ENCODE measurements around the gene KLK2. TPM values are rescaled to one million over a fixed set of nuclear protein-coding genes. Genes with fewer than 3 reads are reported as not detected.
A peak's percentile ranks its signal among the peaks of the same experiment; 100 is the strongest.

Gene KLK2
- total RNA-seq, 6 experiments from 2014 or later, result not detected

DNA sequence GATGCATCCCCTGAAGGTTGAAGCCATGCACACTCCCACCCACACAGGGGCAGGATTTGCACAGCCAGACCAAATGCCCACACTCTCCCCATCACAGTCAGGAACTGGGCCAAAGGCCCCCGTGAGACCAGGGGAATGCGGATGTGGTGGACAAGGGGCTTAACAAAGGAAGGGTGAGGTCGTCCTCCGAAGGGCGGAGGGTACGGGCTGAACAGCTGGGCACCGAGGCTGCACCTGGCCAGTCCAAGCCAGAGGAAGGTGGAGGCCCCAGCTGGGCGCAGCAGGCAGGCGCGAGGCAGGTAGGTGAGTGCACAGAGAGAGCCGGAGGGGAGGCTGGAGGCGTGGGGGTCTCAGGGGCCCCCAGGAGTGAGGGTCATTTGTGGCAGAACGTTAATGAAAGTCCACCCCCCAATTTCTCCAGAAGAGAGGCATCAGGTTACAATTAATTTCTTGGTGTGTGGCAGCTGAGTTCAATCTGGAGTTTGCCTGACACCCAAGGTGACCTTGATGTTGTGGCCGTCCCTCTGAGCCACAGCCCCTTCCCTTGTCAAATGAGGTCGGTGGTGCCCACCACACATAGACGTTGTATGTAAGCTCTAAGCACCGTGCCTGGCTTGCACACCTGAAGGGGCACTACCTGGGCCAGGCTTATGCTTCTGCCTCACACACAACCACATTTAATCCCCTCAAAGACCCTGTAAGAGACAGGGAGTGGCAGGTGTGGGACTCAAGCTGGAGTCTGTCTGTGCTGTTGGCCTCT, 42.8 kb upstream of the KLK2 start:
- no peaks in the 10 kb centered on the region for H3K27me3 ChIP-seq

DNA sequence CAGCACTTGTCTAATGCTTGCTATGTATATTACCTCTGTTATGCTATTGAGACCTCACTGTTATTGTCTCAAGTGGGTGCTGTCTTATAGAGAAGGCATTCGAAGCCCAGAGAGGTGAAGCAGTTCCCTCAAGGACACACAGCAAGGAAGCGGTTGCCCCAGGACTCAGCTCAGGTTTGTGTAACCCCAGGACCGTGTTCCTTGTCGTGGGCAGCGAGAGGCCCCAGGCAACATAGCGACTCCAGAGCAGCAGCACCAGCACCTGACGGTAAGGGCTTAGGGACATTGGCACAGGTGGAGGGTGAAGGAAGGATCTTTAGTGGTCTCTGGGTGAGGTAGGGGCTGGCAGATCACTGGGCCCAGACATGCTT, 42.2 kb upstream of the KLK2 start:
- intact Hi-C loops (cut with DNase I), result no loop called here
- Histone ChIP-seq H3K9me3 (no peaks in the 10 kb centered on the region), H3K36me3 (no peaks in the 10 kb centered on the region), H3K27me3 (no peaks in the 10 kb centered on the region), H3K27ac (no peak overlapping the region), H3K4me3 (no peak overlapping the region), H3K4me1 (peaks cover 0 to under 1% (median 0%) of the 10 kb centered on the region in 4 donors)
- no CpG with 5 or more reads among the region's 7 CpGs for WGBS (ENCODE audit: insufficient coverage, low coverage, low lambda C conversion rate, missing lambda C conversion rate)
- TF ChIP-seq CTCF (IDR thresholded peaks at IDR 0.05) (no peak), POLR2A (IDR thresholded peaks at IDR 0.05) (no peak)
- no peak for ATAC-seq
- no peak for DNase-seq

More for the DNA sequence above, 42.8 kb upstream of the KLK2 start:
- 40% methylated on average over 1 of the region's 17 CpGs for WGBS (ENCODE audit: insufficient coverage, low coverage, low lambda C conversion rate, missing lambda C conversion rate)
- H3K36me3 ChIP-seq, result no peaks in the 10 kb centered on the region
- no peak overlapping the region for H3K4me3 ChIP-seq
- DNase-seq (no peak), ATAC-seq (peak in 1 of 4 donors; percentile 6)
- no peak for TF ChIP-seq CTCF (IDR thresholded peaks at IDR 0.05)
- TF ChIP-seq POLR2A (IDR thresholded peaks at IDR 0.05), result no peak
- no peaks in the 10 kb centered on the region for H3K9me3 ChIP-seq
- intact Hi-C loops (cut with DNase I), result no loop called here
- H3K27ac ChIP-seq, result no peak overlapping the region
- no peaks in the 10 kb centered on the region for H3K4me1 ChIP-seq

- TF ChIP-seq CTCF (IDR thresholded peaks at IDR 0.05), result no peak
- no peak for TF ChIP-seq POLR2A (IDR thresholded peaks at IDR 0.05)
- intact Hi-C loops (cut with DNase I), result no loop called here
- no peaks in the 10 kb centered on the region for H3K36me3 ChIP-seq
- H3K27ac ChIP-seq, result no peak overlapping the region
- ATAC-seq (no peak), DNase-seq (no peak)
- H3K4me1 ChIP-seq, result peaks cover 0 to 3% (median 0%) of the 10 kb centered on the region in 4 donors
- 85% methylated on average over 4 of the region's 8 CpGs for WGBS (ENCODE audit: insufficient coverage, low coverage, low lambda C conversion rate, missing lambda C conversion rate)
- H3K9me3 ChIP-seq, result no peaks in the 10 kb centered on the region
- no peaks in the 10 kb centered on the region for H3K27me3 ChIP-seq
- no peak overlapping the region for H3K4me3 ChIP-seq
Measured at GRCh38 chr19:50832666-50833065, 40.6 kb upstream of the KLK2 start.

- Histone ChIP-seq H3K4me3 (no peak within 1 kb of the TSS), H3K27ac (no peak within 1 kb of the TSS), H3K36me3 (no peaks in the 10 kb centered on the region), H3K9me3 (no peaks in the 10 kb centered on the region), H3K27me3 (no peaks in the 10 kb centered on the region), H3K4me1 (peaks cover 0 to 3% (median 0%) of the 10 kb centered on the region in 4 donors)
- intact Hi-C loops (cut with DNase I), result no loop called here
- ATAC-seq (no peak), DNase-seq (no peak)
- 61% methylated on average over 4 of the region's 8 CpGs for WGBS (ENCODE audit: insufficient coverage, low coverage, low lambda C conversion rate, missing lambda C conversion rate)
- TF ChIP-seq CTCF (IDR thresholded peaks at IDR 0.05), result no peak
- TF ChIP-seq POLR2A (IDR thresholded peaks at IDR 0.05), result no peak
Measured at GRCh38 chr19:50833117-50833801, 40.0 kb upstream of the KLK2 start, which contains the start of gene KLK15. Gene KLK15 (minus strand): TSS chr19:50833574. CDS start chr19:50831492, 2,082 bp downstream.

Data from right lobe of liver (tissue), 6 donors.